ENCODE results near the gene PUM1. TPM values are rescaled to one million over a fixed set of nuclear protein-coding genes. Genes with fewer than 3 reads are reported as not detected.

Gene PUM1
- total RNA-seq, 4 donors from 2014 or later = 75.1 to 104 (median 86.4) TPM

DNA sequence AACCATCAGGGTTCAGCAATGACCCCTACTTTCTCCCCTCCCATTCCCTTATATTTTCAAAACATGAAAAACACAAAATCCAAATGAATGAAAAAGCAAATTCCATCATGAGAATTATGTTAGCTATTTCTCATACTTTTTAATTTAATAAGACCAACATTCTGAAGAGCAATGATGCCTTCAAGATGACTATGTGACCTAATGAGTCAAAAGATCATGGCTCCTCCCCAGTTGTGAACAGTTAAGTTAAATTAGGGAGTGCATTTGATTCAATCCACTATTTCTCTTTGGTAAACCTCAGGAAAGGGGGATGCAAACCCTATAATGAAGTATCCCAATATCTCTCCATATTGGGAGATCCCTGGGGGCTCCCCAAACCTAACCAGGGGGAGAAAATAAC is 36.5 kb downstream of the PUM1 start:
- TF ChIP-seq, protein P1, sequence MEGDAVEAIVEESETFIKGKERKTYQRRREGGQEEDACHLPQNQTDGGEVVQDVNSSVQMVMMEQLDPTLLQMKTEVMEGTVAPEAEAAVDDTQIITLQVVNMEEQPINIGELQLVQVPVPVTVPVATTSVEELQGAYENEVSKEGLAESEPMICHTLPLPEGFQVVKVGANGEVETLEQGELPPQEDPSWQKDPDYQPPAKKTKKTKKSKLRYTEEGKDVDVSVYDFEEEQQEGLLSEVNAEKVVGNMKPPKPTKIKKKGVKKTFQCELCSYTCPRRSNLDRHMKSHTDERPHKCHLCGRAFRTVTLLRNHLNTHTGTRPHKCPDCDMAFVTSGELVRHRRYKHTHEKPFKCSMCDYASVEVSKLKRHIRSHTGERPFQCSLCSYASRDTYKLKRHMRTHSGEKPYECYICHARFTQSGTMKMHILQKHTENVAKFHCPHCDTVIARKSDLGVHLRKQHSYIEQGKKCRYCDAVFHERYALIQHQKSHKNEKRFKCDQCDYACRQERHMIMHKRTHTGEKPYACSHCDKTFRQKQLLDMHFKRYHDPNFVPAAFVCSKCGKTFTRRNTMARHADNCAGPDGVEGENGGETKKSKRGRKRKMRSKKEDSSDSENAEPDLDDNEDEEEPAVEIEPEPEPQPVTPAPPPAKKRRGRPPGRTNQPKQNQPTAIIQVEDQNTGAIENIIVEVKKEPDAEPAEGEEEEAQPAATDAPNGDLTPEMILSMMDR (IDR thresholded peaks at IDR 0.05; ENCODE audit: low read depth) = no peak

DNA sequence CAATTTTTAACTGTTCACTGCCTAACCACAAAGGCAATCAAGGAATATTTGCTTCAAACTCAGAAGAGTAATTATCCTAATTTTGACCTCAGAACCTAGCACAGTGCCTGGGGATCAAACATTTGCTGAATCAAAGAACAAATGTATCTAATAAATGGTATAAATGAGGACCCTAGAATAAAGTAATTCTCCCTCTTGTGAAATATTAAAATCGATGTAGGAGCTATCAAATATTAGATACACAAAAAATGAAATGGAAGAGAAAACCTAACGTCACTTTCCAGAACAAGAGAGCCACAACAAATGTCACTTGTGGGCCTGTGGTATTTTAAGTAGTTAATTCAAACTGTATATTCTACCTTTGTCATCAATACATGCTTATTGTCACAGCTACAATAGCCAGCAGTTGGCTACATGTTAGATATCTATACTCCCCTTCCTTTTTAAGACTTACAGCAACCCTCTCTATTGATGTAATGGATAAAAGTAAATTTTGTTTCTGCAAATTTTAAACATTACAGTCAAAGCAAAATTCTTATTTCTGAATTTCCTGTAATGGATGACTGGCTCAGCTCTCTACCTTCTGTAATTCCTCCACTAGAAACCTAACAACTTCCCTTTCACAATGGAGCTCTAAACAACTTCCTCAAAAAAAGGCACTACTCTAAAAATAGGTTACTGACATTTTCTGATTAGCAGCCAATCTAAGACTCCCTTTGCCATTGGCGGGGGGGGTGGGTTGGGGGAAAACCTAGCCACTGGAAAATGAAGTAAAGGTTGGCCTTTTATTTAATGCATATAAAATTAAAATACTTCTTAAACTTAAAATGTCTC is 37.6 kb downstream of the PUM1 start:
- TF ChIP-seq, protein P1 (IDR thresholded peaks at IDR 0.05; ENCODE audit: low read depth) = no peak

DNA sequence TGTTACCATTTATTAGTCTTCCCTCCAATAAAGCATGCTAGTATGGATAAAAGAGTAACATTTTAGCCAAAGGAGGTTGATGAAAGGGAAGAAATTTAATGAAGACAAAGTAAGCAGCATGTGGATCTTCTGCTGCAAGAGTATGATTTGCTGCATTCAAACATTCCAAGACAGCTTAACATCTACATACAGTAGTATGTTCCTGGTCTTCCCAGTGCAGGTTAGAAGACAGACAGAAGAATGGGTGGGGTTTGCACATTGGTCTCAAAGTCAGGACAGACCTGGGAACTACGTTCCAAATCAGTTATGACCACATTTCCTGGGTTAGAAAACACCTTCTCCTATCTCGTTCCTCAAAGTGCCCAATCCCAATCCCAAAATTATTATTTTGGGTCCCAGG is 43.3 kb downstream of the PUM1 start:
- TF ChIP-seq, protein P1 (IDR thresholded peaks at IDR 0.05; ENCODE audit: low read depth) = no peak

DNA sequence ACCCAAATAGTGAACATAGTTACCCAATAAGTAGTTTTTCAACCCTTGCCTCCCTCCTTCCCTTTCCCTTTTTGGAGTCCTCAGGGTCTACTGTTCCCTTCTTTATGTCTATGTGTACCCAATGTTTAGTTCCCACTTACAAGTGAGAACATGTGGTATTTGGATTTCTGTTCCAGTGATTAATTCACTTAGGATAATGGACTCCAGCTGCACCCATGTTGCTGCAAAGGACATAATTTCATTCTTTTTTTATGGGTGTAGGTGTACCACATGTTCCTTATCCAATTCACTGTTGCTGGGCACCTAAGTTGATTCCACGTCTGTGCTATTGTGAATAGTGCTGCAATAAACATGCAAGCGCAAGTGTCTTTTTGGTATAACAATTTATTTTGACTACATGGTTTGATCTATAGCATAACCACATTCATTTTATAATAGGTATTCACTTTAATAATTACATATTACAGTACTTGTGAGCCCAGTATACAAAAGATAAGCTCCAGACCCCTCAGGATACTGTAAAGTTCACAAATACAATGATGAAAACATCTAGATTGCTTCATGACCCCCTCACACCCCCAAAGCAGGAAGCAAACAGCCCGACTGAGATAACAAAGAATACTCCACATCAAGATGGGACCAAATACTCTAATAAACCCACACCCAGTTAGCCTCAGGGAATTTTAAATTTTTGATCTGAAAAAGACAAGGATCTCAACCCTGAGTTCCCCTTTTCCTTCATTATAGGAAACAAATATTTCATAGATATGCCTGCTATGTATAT is 45.3 kb downstream of the PUM1 start:
- TF ChIP-seq, protein P1 (IDR thresholded peaks at IDR 0.05; ENCODE audit: low read depth) = no peak

DNA sequence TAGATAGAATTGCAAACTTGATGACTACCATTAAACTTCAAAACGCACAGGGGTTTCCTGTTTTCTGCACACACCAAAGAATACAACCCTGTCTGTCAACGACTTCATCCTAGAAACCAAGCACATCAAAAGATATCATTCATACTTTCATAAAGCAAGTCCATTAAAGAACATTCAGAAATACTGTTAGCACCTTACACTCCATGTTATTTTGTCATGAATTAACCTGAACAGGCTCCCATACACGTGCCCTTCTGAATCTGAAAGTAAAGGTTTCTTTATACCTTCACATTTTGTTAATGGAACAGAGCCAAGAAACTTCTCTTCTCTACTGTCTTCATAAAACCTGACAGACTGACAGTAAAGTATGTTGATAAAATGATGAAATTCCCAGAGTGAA is 46.1 kb downstream of the PUM1 start:
- TF ChIP-seq, protein P1 (IDR thresholded peaks at IDR 0.05; ENCODE audit: low read depth) = no peak

DNA sequence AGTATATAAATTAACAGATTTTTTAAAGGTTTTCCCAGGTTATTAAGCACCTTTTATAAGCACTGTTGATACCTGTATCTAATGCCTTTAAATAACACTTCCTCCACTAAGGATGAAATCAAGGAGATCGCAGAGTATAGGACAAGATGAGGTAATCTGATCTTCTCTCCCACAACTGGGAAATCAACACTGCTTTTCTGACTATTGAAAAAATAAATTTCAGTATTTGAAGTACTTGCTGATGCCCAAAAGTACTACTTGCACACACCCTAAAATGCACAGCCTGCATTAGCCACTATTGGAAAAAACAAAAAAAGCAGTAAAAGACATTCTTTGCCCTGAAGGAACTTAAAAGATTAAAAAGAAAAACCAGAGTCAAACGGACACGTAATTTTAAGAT is 48.6 kb downstream of the PUM1 start:
- TF ChIP-seq, protein P1 (IDR thresholded peaks at IDR 0.05; ENCODE audit: low read depth) = no peak

DNA sequence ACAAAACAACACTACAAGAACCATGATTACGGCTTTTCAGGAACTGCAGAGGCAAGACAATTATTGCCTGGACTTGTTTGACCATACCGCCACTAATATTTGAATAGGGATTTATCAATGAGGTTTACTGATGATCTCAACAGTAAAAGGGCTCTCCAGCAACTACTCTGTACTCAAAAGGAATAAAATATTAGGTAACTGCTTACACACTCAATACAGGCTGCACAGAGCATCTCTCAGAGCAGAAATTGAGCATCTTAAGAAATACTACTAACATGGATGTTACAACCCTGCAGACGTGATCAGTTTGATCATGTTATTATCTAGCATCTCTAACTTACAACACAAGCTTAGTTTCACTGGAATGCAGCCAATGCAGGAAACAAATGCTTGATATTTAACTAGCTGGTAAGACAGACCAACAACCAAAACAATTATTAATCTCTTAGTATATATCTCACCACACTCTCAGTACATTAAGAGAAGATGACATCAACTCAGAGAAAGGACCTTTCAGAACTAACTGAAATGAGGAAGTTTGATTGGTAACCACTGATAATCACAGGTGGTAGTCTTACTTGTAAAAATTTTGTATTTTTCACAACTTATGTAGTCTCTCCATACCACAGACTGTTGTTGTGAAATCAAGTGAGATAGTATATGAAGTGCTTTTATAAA is 52.2 kb downstream of the PUM1 start:
- TF ChIP-seq, protein P1 (IDR thresholded peaks at IDR 0.05; ENCODE audit: low read depth) = no peak

All from subcutaneous adipose tissue (tissue), 4 donors.